ENCODE measurements around the gene RNF175. TPM values are rescaled to one million over a fixed set of nuclear protein-coding genes. Genes with fewer than 3 reads are reported as not detected.
A peak's percentile ranks its signal among the peaks of the same experiment; 100 is the strongest.

The RNF175 gene
- total RNA-seq, 2 experiments from 2014 or later: not detected

DNA sequence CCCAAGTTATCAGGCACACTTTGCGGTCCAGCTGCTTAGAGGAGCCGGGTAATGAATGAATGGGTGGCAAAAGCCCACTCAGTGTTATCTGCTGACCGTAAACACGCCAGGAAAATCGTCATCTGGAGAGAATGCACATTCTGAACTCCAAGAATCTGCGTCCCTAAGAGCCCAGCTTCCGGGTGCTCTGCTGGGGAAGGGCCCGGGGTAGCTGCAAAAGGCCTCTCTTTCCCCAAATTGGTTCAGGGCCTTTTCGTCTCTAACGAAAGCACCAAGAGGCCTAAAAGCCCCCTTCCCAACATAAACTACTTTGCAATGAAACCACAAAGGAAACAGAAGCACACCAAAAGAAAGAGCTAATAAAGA, 30.7 kb upstream of the RNF175 start:
- POLR2A ChIA-PET: no interaction called here
- H3K27me3 Mint-ChIP-seq: peaks cover 95% of the 10 kb centered on the region
- no peak for DNase-seq
- no peaks in the 10 kb centered on the region for H3K9me3 Mint-ChIP-seq
- no peak overlapping the region for H3K4me3 Mint-ChIP-seq
- peaks cover 19% of the 10 kb centered on the region for H3K4me1 Mint-ChIP-seq
- no peak overlapping the region for H3K27ac Mint-ChIP-seq
- no peaks in the 10 kb centered on the region for H3K36me3 Mint-ChIP-seq
- no peak for ATAC-seq (ENCODE audit: low read depth)

DNA sequence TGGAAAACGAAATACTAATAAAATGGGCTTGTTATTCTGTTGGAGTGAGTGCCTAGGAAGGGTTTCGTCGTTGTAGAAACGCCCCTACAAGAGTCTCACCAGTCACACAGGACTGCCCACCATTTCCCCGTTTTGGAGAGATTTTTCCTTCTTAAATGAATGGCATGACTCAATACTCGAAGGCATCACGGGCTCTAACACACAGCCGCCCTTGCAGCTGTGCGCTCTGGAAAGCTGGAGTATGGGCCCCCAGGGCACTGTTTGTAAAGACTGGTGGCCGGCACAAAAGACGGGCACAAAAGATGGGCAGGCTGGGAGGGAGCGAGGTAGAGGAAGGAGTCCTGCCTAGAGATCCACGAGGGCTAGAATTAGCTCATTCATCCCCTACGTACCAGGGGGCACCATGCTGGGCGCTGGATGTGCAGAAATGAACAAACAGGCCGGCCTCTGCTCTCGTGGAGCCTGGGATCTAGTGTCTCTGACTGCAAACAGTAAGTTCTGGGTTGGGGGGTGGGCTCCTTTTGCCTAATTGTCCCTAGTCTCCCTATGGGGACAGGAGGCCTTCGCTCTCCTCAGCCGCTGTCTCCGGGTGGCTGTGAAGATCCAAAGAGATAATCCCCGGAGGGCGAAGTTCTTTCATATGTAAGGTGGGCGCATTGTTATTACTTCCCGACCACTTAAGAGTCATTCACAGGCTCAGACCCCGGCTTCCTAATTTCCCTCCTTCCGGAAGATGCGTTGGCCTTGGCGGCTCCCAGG, 30.1 kb upstream of the RNF175 start:
- Mint-ChIP-seq H3K27me3 (peaks cover 95% of the 10 kb centered on the region), H3K4me3 (peak overlapping the region; percentile 6), H3K36me3 (no peaks in the 10 kb centered on the region), H3K9me3 (no peaks in the 10 kb centered on the region), H3K4me1 (peaks cover 19% of the 10 kb centered on the region), H3K27ac (no peak overlapping the region)
- POLR2A ChIA-PET: no interaction called here
- no peak for DNase-seq
- no peak for ATAC-seq (ENCODE audit: low read depth)

DNA sequence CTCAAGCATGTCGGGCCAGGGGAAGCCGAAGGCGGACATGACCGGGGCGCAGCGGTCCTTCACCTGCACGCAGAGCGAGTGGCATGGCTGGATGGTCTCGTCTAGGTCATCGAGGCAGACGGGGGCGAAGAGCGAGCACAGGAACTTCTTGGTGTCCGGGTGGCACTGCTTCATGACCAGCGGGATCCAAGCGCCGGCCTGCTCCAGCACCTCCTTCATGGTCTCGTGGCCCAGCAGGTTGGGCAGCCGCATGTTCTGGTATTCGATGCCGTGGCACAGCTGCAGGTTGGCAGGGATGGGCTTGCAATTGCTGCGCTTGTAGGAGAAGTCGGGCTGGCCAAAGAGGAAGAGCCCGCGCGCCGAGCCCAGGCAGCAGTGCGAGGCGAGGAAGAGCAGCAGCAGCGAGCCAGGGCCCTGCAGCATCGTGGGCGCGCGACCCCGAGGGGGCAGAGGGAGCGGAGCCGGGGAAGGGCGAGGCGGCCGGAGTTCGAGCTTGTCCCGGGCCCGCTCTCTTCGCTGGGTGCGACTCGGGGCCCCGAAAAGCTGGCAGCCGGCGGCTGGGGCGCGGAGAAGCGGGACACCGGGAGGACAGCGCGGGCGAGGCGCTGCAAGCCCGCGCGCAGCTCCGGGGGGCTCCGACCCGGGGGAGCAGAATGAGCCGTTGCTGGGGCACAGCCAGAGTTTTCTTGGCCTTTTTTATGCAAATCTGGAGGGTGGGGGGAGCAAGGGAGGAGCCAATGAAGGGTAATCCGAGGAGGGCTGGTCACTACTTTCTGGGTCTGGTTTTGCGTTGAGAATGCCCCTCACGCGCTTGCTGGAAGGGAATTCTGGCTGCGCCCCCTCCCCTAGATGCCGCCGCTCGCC, 28.8 kb upstream of the RNF175 start, which contains the start of gene SFRP2:
TSS of gene SFRP2 (minus strand) at position 671 of the 864 bp plus-strand sequence. CDS start at position 423, 248 bp downstream.
- peak; percentile 37 for DNase-seq
- POLR2A ChIA-PET: no interaction called here
- no peak for ATAC-seq (ENCODE audit: low read depth)
- Mint-ChIP-seq H3K4me3 (peak within 1 kb of the TSS; percentile 48), H3K4me1 (peaks cover 19% of the 10 kb centered on the region), H3K27ac (no peak within 1 kb of the TSS), H3K27me3 (peaks cover 91% of the 10 kb centered on the region), H3K36me3 (no peaks in the 10 kb centered on the region), H3K9me3 (no peaks in the 10 kb centered on the region)

DNA sequence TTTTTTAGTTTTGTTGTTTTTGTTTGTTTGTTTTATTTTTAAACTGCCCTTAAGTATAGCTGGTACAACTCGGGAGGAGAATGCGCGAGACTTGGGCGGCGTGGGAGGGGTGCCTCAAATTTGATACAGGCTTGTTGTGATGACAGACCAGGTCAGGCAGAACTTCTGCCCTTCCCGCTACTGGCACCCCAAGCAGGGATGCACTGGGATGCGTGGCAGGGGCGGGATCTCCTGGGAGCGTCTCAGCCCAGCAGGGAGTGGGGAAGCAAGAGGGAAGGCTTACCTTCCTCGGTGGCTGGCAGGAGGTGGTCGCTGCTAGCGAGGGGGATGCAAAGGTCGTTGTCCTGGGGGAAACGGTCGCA, 28.2 kb upstream of the RNF175 start:
- DNase-seq: peak; percentile 31
- Mint-ChIP-seq H3K36me3 (no peaks in the 10 kb centered on the region), H3K4me1 (peaks cover 19% of the 10 kb centered on the region), H3K9me3 (no peaks in the 10 kb centered on the region), H3K4me3 (peak overlapping the region; percentile 48), H3K27me3 (peaks cover 89% of the 10 kb centered on the region), H3K27ac (no peak overlapping the region)
- no peak for ATAC-seq (ENCODE audit: low read depth)
- POLR2A ChIA-PET: no interaction called here

DNA sequence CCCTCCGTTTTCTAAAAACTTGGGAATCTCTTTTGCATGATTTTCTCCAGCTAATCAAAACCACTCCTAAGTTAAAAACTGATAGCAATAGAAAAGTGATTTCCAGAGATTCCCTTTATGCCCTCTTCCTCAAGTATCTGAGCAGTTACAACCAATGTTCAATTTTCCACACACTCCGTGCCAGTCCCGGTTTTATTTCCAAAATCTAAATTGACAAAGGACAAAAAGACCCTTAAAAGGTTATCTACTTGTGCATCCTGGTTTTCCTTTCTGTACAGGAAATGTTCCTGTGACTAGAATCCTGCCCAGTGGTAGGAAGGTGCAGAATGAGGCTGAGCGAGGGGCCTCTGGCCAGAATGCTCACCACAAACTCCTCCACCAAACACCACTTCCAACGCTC, 27.8 kb upstream of the RNF175 start:
- POLR2A ChIA-PET: no interaction called here
- ATAC-seq (ENCODE audit: low read depth) (no peak), DNase-seq (no peak)
- peaks cover 16% of the 10 kb centered on the region for H3K4me1 Mint-ChIP-seq
- H3K4me3 Mint-ChIP-seq: no peak overlapping the region
- H3K27me3 Mint-ChIP-seq: peaks cover 89% of the 10 kb centered on the region
- H3K36me3 Mint-ChIP-seq: no peaks in the 10 kb centered on the region
- no peak overlapping the region for H3K27ac Mint-ChIP-seq
- H3K9me3 Mint-ChIP-seq: no peaks in the 10 kb centered on the region

DNA sequence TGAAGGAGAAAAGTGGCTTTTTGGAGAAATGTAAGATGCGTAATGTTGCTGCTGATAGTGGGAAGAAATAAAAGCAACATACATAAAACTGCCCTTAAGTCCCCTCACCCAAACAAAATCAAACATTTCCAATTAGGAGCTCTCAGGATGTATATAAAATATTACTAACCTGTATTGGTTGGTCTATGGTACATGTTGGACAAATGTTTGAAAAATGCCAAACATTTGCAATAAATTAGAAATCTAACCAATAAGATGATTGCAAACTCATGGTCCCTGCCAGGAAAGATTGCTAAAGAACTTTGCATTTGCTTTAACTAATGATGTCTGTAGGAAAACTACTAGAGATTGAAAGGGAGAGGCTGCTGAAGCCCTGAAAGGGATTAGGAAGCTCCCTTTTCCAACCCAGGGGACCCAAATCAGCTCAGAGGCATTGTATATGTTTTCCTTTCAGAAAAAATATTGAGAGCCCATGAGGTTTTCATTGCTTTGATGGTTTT, 27.3 kb upstream of the RNF175 start:
- POLR2A ChIA-PET: no interaction called here

DNA sequence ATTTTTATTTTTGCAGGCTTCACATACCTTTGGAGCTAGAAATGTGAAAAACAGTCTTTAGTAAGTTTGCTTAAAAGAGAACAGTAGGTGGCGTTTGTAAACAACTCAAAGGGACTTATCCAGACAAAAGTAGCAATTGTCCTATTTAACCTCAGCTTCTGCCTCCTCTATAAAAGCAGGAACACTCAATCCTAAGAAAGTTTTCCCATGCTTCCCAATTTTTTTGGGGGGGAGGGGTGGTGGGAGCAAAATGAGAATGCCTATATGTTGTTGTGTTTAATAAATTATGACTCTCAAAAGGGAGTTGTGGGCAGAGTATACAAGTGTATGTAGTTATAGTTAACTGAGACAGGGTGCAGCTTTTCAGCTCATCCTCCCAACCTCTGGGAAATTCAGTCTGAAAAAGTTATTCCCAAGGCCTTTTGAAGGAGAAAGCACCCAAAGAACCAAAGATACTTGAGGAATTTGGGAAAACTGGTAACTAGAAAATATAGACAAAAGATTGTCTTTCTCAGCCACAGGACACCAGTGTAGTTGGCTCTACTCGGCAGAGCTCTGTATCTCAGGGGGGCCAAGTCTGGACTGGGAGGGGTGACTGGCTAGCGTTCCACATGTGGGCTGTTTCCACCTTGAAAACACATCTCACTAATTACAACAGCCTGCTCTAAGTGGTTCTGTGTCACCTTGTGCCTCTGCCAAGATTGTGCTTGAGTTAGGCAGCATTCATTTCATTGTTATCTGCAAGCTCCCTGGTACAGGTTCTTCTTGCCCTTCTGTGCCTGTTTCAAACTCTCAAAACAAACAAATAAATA, 26.3 kb upstream of the RNF175 start:
- Mint-ChIP-seq H3K4me3 (no peak overlapping the region), H3K27ac (no peak overlapping the region), H3K4me1 (peaks cover 6% of the 10 kb centered on the region), H3K9me3 (no peaks in the 10 kb centered on the region), H3K27me3 (peaks cover 85% of the 10 kb centered on the region), H3K36me3 (no peaks in the 10 kb centered on the region)
- DNase-seq (no peak), ATAC-seq (ENCODE audit: low read depth) (no peak)
- POLR2A ChIA-PET: no interaction called here

More for the DNA sequence above, 27.3 kb upstream of the RNF175 start:
- no peak overlapping the region for H3K4me3 Mint-ChIP-seq
- no peak overlapping the region for H3K27ac Mint-ChIP-seq
- H3K36me3 Mint-ChIP-seq: no peaks in the 10 kb centered on the region
- H3K27me3 Mint-ChIP-seq: peaks cover 88% of the 10 kb centered on the region
- DNase-seq (no peak), ATAC-seq (ENCODE audit: low read depth) (no peak)
- no peaks in the 10 kb centered on the region for H3K9me3 Mint-ChIP-seq
- H3K4me1 Mint-ChIP-seq: peaks cover 15% of the 10 kb centered on the region

DNA sequence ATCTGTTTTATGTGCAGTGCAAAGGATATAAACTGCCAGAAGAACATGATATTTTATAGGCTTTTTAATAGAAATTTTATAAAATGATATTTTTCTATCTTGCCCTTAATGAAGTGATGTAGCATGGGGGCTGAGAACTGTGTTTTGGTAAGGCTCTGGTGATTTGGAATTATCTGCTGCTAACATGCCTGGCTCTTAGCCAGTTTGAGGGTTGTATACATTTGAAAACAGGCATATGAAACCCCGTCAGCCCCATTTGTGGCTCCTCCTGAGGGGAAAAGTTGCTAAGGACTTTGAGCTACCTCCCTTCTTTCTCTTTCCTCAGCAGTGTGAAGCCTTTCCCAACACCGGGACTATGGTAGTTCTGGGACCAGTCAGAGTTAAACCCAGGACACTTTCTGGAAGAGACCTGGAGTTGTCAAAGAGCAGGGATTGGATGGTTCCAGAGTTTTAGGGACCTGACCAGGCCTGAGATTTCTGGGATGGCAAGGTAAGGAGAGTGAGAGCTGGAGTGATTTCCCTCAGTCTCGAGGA, 24.4 kb upstream of the RNF175 start:
- H3K27me3 Mint-ChIP-seq: peaks cover 78% of the 10 kb centered on the region
- ATAC-seq (ENCODE audit: low read depth) (no peak), DNase-seq (no peak)
- POLR2A ChIA-PET: no interaction called here
- H3K27ac Mint-ChIP-seq: no peak overlapping the region
- no peaks in the 10 kb centered on the region for H3K9me3 Mint-ChIP-seq
- peaks cover 2% of the 10 kb centered on the region for H3K4me1 Mint-ChIP-seq
- no peak overlapping the region for H3K4me3 Mint-ChIP-seq
- H3K36me3 Mint-ChIP-seq: no peaks in the 10 kb centered on the region

DNA sequence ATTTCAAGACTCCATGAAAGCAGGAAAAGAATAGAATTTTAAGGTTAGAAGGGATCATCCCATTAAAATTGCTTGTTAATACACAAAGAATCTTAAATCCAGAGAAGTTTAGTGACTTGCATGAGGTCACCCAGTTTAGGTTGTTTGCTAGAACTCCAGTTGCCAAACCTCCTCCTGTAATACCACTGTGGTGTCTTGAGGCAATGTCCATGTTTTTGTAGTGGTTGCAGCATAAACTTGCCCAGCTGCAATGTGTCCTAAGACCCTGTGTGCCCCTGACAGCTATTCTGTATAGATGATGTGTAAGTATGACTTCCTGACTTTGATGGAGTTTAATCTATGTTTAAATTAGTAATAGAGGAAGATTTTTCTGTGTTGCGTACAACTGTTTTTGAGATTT, 22.8 kb upstream of the RNF175 start:
- no peaks in the 10 kb centered on the region for H3K4me1 Mint-ChIP-seq
- H3K4me3 Mint-ChIP-seq: no peak overlapping the region
- no peaks in the 10 kb centered on the region for H3K36me3 Mint-ChIP-seq
- ATAC-seq (ENCODE audit: low read depth) (no peak), DNase-seq (no peak)
- H3K27me3 Mint-ChIP-seq: peaks cover 67% of the 10 kb centered on the region
- H3K27ac Mint-ChIP-seq: no peak overlapping the region
- peaks cover 2% of the 10 kb centered on the region for H3K9me3 Mint-ChIP-seq
- POLR2A ChIA-PET: no interaction called here

DNA sequence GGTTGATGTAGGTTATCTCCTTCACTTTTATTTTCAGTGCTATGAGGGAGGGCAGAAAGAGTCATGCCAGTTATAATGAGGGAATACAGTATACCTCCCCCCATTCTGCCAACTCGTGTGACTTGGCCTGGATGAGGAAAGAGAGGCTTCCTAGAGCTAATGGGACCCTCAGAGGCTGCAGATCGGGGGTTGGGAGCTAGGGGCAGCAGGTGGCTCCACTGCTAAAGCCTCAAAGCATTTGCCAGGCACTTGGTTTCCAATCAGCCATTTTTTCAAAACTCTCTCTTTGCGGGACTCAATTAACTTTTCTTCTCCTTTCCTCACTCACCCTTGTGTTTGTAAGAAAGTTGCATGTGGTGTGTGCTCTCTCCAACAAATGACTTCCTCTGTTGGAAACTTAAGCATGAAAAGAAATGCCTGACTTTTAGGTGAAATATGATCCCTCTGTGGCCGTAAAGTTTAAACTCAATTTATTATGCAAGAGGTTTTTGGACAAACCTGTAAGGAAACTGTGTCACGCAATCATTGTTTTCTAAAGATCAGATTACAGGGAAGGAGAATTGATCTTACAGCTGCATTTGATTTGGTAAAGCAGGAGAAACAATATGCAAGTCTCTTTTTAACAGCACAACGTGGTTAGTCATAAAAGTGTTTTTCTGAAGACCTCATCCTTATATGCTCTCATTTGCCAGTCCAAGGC, 22.0 kb upstream of the RNF175 start:
- H3K9me3 Mint-ChIP-seq: peaks cover 2% of the 10 kb centered on the region
- DNase-seq (no peak), ATAC-seq (ENCODE audit: low read depth) (no peak)
- no peaks in the 10 kb centered on the region for H3K4me1 Mint-ChIP-seq
- no peak overlapping the region for H3K27ac Mint-ChIP-seq
- POLR2A ChIA-PET: no interaction called here
- no peak overlapping the region for H3K4me3 Mint-ChIP-seq
- H3K27me3 Mint-ChIP-seq: peaks cover 60% of the 10 kb centered on the region
- no peaks in the 10 kb centered on the region for H3K36me3 Mint-ChIP-seq

DNA sequence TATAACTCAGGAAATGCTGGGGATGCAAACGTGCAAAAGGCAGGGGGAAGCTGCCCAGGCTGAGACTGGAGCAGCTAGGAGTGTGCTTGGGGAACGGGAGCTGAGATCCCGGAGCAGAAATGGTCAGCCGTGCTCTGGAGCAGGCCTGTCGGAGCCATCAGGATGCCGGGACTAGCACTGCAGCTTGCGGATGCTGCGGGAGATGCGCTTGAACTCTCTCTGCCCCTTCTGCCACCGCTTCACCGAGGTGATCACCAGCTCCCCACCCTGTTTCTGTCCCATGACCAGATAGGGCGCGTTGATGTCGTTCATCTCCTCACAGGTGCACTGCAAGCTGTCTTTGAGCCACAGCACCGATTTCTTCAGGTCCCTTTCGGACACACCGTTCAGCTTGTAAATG, 21.5 kb upstream of the RNF175 start:
- no peak for ATAC-seq (ENCODE audit: low read depth)
- Mint-ChIP-seq H3K27ac (no peak overlapping the region), H3K9me3 (peaks cover 2% of the 10 kb centered on the region), H3K4me1 (no peaks in the 10 kb centered on the region), H3K27me3 (peaks cover 57% of the 10 kb centered on the region), H3K4me3 (no peak overlapping the region), H3K36me3 (no peaks in the 10 kb centered on the region)
- no peak for DNase-seq
- POLR2A ChIA-PET: no interaction called here

DNA sequence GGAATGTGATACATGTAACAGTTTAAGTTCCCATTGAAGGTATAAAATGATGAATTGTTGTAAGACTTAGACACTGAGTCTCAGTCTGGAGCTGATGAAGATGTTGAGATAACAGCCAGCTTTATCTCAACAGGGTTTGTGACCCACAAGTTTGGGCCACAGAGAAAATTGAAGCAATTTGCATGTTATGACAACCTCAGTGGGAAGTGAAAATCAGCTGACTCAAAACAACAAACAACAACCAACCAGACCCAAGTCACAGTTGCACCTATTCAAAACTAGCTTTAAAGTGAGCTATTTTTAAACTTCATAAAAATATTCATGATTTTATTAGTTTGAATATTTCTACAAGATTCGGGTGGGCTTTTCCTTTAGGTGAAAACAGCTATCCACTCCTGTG, 21.1 kb upstream of the RNF175 start:
- POLR2A ChIA-PET: no interaction called here
- no peak for DNase-seq
- H3K9me3 Mint-ChIP-seq: peaks cover 2% of the 10 kb centered on the region
- H3K4me3 Mint-ChIP-seq: no peak overlapping the region
- ATAC-seq (ENCODE audit: low read depth): no peak
- peaks cover 58% of the 10 kb centered on the region for H3K27me3 Mint-ChIP-seq
- no peaks in the 10 kb centered on the region for H3K4me1 Mint-ChIP-seq
- H3K27ac Mint-ChIP-seq: no peak overlapping the region
- no peaks in the 10 kb centered on the region for H3K36me3 Mint-ChIP-seq

DNA sequence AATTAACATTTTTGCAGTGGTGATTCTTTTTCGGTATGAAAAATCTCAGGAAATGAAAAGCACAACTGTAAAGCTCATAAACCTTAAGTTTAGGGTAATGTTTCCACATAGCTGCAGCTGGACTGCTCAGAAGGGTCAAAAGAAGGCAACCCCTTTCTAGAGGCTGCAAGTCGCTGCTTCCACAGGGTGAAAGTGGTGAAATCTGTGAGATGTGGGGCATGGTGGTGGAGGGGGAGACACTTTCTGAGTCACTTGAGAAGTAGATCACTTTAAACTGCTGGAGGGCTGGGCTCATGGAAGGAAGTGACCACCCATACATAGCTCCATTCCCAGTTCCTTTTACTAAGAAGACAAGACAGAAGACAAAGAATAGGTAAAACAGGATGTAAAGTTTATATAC, 20.4 kb upstream of the RNF175 start:
- Mint-ChIP-seq H3K27me3 (peaks cover 51% of the 10 kb centered on the region), H3K9me3 (peaks cover 2% of the 10 kb centered on the region), H3K27ac (no peak overlapping the region), H3K36me3 (no peaks in the 10 kb centered on the region), H3K4me3 (no peak overlapping the region), H3K4me1 (no peaks in the 10 kb centered on the region)
- POLR2A ChIA-PET: no interaction called here
- ATAC-seq (ENCODE audit: low read depth) (no peak), DNase-seq (no peak)
